ENCODE data around the gene C10orf95. TPM values are rescaled to one million over a fixed set of nuclear protein-coding genes. Genes with fewer than 3 reads are reported as not detected.

The C10orf95 gene
- total RNA-seq, 2 experiments from 2014 or later: 0.40 to 0.74 TPM

DNA sequence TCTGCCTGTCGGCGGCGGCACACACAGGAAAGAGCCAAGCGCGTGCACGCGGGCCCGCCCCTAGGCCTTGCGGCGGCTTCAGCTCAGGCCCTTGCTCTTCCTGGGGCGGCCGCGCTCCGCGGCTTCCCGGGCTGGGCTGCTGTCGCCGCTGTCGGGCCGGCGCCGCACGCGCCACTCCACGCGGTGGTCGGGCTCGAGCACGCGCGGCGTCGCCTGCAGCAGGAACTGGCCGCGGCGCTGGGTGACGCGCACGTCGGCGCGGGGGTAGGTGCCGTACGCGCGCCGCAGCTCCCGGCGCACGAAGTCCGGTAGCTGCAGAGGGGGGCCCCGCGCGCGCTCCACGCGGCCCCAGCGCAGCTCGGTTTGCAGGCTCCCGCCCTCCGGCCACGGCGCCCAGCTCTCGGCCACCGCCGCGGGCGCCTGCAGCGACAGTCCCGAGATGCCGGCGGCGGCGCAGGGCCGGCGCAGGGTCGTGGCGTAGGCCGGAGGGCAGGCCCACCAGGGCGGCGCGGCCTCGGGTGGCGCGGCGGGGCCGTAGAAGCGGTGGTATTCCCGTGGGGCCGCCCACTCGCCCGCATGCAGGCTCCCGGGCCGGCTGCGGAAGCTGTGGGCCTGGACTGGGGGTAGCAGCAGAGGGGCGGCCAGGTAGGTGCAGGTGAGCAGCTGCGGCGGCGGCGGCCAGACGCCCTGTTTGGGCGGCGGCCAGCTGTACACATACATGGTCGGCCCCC is 804 bp downstream of the C10orf95 start:
- POLR2A ChIA-PET: interaction anchor here (0.6 to 4.9 kb wide), 16 partner anchors 10 to 297 kb away, joined by 3 to 39 read pairs (median 6); partner anchors contain the start of genes ARL3, CUEDC2, FBXL15 and NFKB2
- CTCF ChIA-PET: interaction anchor here (0.8 to 4.7 kb wide), 9 partner anchors 11 to 165 kb away, joined by 3 to 52 read pairs (median 5); partner anchors contain the start of genes CUEDC2, FBXL15 and NFKB2

- ChIA-PET CTCF (interaction anchor here (1.2 to 4.7 kb wide), 7 partner anchors 11 to 133 kb away, joined by 3 to 52 read pairs (median 10); partner anchors contain the start of genes CUEDC2, FBXL15 and NFKB2), POLR2A (interaction anchor here (0.5 to 4.9 kb wide), 14 partner anchors 12 to 323 kb away, joined by 3 to 39 read pairs (median 8); partner anchors contain the start of genes ARL3, CUEDC2, FBXL15 and NFKB2)
Observed at GRCh38 chr10:102450124-102450373, 1.3 kb downstream of the C10orf95 start.

DNA sequence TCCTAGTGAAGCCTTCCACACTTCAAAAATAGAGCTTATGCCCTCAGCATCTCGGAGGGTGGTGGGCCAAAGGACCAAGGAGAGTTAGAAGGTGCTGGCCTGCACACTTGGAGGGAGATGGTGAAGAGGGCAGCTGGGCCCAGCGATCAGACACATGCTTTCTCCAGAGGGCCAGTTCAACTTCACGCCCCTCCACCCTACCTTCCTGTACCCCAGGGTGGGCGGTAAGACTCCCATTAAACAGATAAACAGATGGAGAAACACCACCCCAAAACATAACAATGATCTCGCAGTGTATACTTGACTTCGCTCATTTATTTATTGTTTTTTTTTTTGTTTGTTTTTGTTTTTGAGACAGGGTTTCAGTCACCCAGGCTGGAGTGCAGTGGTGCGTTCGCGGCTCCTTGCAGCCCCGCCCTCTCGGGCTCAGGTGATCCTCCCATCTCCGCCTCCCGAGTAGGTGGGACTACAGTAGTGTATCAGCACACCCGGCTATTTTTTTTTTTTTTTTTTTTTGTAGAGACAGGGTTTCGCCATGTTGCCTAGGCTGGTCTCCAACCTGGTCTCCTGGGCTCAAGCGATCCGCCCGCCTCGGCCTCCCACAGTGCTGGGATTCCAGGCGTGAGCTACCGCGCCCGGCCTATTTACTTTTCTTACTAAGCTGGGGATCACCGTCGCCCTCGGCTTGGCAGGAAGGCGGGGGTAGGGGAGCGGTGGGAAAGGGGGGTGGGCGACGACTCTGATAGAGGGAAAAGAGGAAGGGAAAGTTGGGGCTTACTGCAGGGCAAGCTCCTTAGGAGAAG is 1.8 kb downstream of the C10orf95 start:
- ChIA-PET POLR2A (interaction anchor here (0.5 to 4.9 kb wide), 14 partner anchors 11 to 323 kb away, joined by 3 to 39 read pairs (median 7); partner anchors contain the start of genes ARL3, CUEDC2, FBXL15 and NFKB2), CTCF (interaction anchor here (0.7 to 4.7 kb wide), 9 partner anchors 11 to 134 kb away, joined by 3 to 52 read pairs (median 5); partner anchors contain the start of genes CUEDC2 and NFKB2)

DNA sequence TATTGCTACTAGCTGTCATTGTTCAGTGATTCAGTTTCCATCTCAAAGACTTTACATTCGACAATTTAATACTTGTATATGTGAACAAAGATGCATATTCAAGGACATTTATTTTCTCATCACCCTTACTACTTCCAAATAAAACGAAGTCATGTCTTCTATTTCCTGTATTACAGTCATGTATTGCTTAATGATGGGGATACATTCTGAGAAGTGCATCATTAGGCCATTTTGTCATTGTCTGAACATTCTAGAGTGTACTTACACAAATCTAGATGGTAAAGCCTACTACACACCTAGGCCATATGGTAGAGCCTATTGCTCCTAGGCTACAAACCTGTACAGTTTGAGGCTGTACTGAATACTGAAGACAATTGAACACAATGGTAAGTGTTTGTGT is 6.5 kb downstream of the C10orf95 start:
- ChIA-PET POLR2A (no interaction called here), CTCF (no interaction called here)

DNA sequence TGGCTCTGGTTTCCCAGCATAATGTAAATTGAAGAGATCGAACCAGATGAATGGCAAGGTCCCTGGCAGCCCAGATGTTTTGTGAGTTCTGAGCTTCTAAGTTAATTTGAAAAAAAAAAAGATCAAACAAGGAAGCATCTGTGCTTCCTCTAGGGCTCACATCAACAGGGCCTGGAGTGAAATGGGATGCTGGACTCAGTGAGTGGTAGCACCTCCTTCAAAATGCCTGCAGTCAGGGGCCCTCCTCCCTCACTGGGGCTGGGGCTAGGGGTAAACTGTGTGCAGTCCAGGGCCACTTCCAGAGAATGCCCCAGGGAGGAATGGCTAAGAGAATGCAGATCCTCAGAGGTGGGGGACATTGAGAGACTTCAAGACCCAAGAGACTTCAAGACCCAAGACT is 13.0 kb downstream of the C10orf95 start:
- POLR2A ChIA-PET: interaction anchor here (0.7 kb wide), 1 partner anchor 11 kb away, joined by 4 read pairs; no protein-coding TSS in a partner anchor
- CTCF ChIA-PET: interaction anchor here (1.2 kb wide), 2 partner anchors 11 to 15 kb away, joined by 3 to 6 read pairs; no protein-coding TSS in a partner anchor

DNA sequence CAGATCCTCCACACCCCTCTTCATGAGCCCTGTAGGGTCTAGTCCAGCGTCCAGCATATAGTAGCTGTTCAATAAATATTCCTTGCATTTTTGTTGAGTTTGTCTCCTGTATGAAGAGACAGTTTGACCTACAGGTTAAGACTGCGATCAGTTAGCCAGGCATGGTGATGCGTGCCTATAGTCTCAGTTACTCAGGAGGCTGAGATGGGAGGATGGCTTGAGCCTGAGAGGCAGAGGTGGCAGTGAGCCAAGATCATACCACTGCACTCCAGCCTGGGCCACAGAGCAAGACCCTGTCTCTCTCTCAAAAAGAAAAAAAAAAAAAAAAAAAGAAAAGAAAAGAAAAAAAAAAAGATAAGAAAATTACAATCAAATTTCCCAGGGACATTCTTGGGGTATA is 13.8 kb downstream of the C10orf95 start:
- POLR2A ChIA-PET: no interaction called here
- CTCF ChIA-PET: no interaction called here

DNA sequence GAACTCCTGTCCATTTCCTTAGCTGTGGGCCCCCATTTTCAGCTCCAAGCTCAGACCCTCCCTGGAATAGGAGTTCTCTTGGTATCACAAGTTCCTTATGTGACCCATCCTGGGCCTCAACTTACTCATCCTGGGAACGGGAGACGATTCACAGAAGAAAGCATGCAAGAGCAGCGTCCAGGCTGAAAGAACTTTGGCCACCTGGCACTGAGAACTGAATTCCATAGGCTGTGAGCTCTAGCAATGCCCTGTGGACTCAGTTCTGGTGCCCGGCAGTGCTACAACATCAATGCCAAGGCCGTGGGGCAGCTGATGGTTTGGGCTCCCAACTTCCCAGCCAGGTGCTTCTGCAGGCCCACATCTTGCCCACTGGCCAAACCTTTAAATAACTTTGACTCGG is 15.0 kb downstream of the C10orf95 start:
- POLR2A ChIA-PET: interaction anchor here (0.8 to 2.2 kb wide), 3 partner anchors 14 to 25 kb away, joined by 3 to 9 read pairs (median 4); partner anchors contain the start of gene C10orf95
- CTCF ChIA-PET: interaction anchor here (0.8 to 1.2 kb wide), 3 partner anchors 13 to 204 kb away, joined by 3 to 4 read pairs (median 4); no protein-coding TSS in a partner anchor

- ChIA-PET CTCF (interaction anchor here (0.6 to 1.4 kb wide), 7 partner anchors 10 to 204 kb away, joined by 3 to 4 read pairs (median 3); no protein-coding TSS in a partner anchor), POLR2A (interaction anchor here (0.8 to 2.2 kb wide), 5 partner anchors 14 to 36 kb away, joined by 3 to 9 read pairs (median 4); partner anchors contain the start of genes C10orf95 and FBXL15)
Observed at GRCh38 chr10:102435529-102436233, 15.7 kb downstream of the C10orf95 start.

GRCh38 chr10:102435133-102435497 is 16.2 kb downstream of the C10orf95 start:
- POLR2A ChIA-PET: interaction anchor here (1.2 to 2.2 kb wide), 5 partner anchors 14 to 69 kb away, joined by 4 to 9 read pairs (median 4); partner anchors contain the start of genes FBXL15 and SUFU
- CTCF ChIA-PET: interaction anchor here (0.6 to 1.4 kb wide), 5 partner anchors 9 to 153 kb away, joined by 3 read pairs; no protein-coding TSS in a partner anchor

DNA sequence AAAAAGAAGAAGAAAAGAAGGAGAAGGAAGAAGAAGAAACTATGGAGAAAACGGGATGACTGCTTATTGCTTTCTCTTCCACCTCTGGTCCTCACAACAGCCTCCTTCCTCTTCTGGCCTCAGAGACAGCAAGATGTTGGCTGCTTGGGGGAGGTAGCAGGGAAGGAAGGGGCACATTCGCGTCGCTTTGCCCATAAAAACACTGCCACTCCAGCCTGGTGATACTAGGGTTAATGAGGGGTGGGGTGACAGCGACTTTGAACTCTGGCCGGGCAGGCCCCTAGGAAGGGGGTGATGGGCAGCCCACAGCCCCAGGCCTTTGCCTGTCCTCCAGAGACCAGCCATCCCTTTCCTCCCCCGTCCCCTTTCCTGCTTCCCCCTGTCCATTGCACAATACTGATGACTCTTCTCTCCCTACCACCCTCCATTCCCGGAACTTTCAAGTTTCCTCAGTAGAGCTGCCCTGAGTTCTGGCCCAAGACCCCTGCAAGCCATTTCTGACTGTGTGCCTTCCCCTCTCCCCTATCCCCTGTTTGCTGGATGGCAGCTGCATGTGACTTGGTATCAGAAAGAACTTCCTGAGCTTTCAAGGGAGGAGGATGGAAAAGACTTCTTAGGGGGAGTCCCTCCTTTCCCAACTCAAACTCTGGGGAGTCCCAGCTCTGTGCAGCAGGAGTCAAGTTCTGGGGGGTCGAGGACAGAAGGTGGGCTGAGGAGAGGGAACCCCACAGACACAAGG is 16.8 kb downstream of the C10orf95 start:
- ChIA-PET POLR2A (interaction anchor here (1.2 to 2.2 kb wide), 4 partner anchors 14 to 69 kb away, joined by 4 to 9 read pairs (median 4); partner anchors contain the start of genes FBXL15 and SUFU), CTCF (interaction anchor here (1.0 to 3.1 kb wide), 5 partner anchors 9 to 40 kb away, joined by 3 to 18 read pairs (median 3); partner anchors contain the start of gene NFKB2)

DNA sequence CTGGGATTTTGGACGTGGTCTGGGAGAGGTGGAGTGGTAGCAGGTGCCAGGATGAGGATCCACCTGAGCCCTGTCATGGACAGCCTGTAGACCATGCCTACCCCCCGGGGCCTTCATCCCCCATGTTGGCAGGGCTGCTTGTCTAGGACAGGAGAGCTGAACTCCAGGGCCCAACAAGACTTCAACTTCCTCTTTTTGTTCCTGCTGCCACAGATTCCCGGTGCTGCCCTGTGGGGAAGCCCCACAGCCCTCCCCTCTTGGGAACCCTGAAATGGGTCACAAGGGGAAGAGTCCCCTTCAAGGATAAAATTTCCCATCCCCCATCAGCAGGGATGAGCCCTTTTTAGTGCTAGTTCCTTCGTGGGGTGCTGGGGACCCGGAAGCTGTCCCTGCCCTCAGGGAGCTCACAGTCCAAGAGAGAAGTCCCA is 17.7 kb downstream of the C10orf95 start:
- ChIA-PET CTCF (interaction anchor here (1.0 to 3.4 kb wide), 5 partner anchors 12 to 59 kb away, joined by 3 to 24 read pairs (median 5); partner anchors contain the start of genes FBXL15 and NFKB2), POLR2A (interaction anchor here (2.5 to 2.8 kb wide), 2 partner anchors 12 to 17 kb away, joined by 39 to 41 read pairs; partner anchors contain the start of genes C10orf95 and FBXL15)

GRCh38 chr10:102432162-102432950 is 19.0 kb downstream of the C10orf95 start, which contains the start of gene CUEDC2:
CUEDC2 (minus strand) TSS chr10:102432574; CDS start chr10:102425188, 7,386 bp downstream.
- ChIA-PET POLR2A (interaction anchor here (0.6 to 2.8 kb wide), 6 partner anchors 10 to 301 kb away, joined by 3 to 41 read pairs (median 4); partner anchors contain the start of genes C10orf95 and FBXL15), CTCF (interaction anchor here (0.6 to 3.4 kb wide), 10 partner anchors 10 to 47 kb away, joined by 3 to 24 read pairs (median 6); partner anchors contain the start of genes C10orf95, FBXL15 and NFKB2)

- POLR2A ChIA-PET: interaction anchor here (1.4 to 2.8 kb wide), 3 partner anchors 10 to 30 kb away, joined by 4 to 41 read pairs (median 39); partner anchors contain the start of genes C10orf95 and FBXL15
Observed at GRCh38 chr10:102431452-102432124, 19.8 kb downstream of the C10orf95 start.

DNA sequence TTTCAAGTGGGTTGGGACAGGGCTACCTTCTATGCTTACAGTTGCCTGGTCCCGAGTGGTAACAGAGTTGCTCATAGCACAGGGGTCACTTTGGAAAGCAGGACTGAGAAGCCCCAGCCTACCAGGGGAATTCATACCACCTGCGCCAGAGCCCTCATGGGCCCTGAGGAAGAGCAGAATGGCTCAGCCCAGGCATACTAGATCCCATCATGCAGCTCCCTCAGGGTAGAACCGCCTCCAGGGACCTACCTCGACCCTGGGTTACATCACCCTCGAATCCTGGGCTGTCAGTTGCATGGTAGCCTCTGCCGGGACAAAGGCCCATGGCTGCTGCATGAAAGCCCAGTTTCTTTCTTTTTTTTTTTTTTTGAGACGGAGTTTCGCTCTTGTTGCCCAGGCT is 21.9 kb downstream of the C10orf95 start:
- ChIA-PET POLR2A (interaction anchor here (0.7 kb wide), 1 partner anchor 22 kb away, joined by 4 read pairs; no protein-coding TSS in a partner anchor), CTCF (interaction anchor here (0.7 to 1.2 kb wide), 2 partner anchors 197 to 200 kb away, joined by 3 to 5 read pairs; no protein-coding TSS in a partner anchor)

More at GRCh38 chr10:102431452-102432124, 19.8 kb downstream of the C10orf95 start:
- CTCF ChIA-PET: interaction anchor here (0.6 to 3.4 kb wide), 8 partner anchors 10 to 339 kb away, joined by 3 to 24 read pairs (median 6); partner anchors contain the start of genes C10orf95, FBXL15 and NFKB2

- ChIA-PET CTCF (interaction anchor here (1.4 kb wide), 1 partner anchor 8 kb away, joined by 3 read pairs; no protein-coding TSS in a partner anchor), POLR2A (no interaction called here)
Observed at GRCh38 chr10:102426803-102427287, 24.5 kb downstream of the C10orf95 start.
